ENCODE data around the gene CCDC92.

The CCDC92 gene

GRCh38 chr12:123973552-123974341 lies 1.1 kb upstream of the CCDC92 start:
- DNase-seq = peak; percentile 28 to 43

GRCh38 chr12:123971770-123972456 lies 718 bp downstream of the CCDC92 start:
- peak; percentile 28 to 41 for DNase-seq

GRCh38 chr12:123971449-123971769 lies 1.2 kb downstream of the CCDC92 start:
- no peak for DNase-seq

GRCh38 chr12:123967121-123967586 lies 5.5 kb downstream of the CCDC92 start:
- no peak for DNase-seq

- no peak for DNase-seq
Measured at GRCh38 chr12:123966596-123966995, 6.0 kb downstream of the CCDC92 start.

GRCh38 chr12:123965382-123965781 lies 7.2 kb downstream of the CCDC92 start:
- DNase-seq = no peak

GRCh38 chr12:123963821-123964220 lies 8.8 kb downstream of the CCDC92 start:
- DNase-seq = no peak

- DNase-seq = no peak
Measured at GRCh38 chr12:123962513-123962912, 10.1 kb downstream of the CCDC92 start.

GRCh38 chr12:123961585-123962345 lies 10.9 kb downstream of the CCDC92 start:
- DNase-seq = no peak

GRCh38 chr12:123960856-123961255 lies 11.8 kb downstream of the CCDC92 start:
- no peak for DNase-seq

GRCh38 chr12:123960029-123960735 lies 12.4 kb downstream of the CCDC92 start:
- DNase-seq = no peak

- no peak for DNase-seq
Measured at GRCh38 chr12:123958876-123959275, 13.8 kb downstream of the CCDC92 start.

GRCh38 chr12:123958462-123958861 lies 14.2 kb downstream of the CCDC92 start:
- no peak for DNase-seq

GRCh38 chr12:123957196-123957595 lies 15.4 kb downstream of the CCDC92 start:
- no peak for DNase-seq

GRCh38 chr12:123956249-123956648 lies 16.4 kb downstream of the CCDC92 start:
- no peak for DNase-seq

GRCh38 chr12:123954647-123955350 lies 17.8 kb downstream of the CCDC92 start:
- no peak for DNase-seq

- DNase-seq = no peak
Measured at GRCh38 chr12:123952037-123952436, 20.6 kb downstream of the CCDC92 start.

- no peak for DNase-seq
Measured at GRCh38 chr12:123951467-123951866, 21.2 kb downstream of the CCDC92 start.

GRCh38 chr12:123950476-123951349 lies 21.9 kb downstream of the CCDC92 start:
- DNase-seq = no peak

GRCh38 chr12:123949770-123950165 lies 22.9 kb downstream of the CCDC92 start:
- no peak for DNase-seq

Data from stimulated activated CD4-positive, alpha-beta T cell treated with anti-CD3 and anti-CD28 coated beads, Interleukin-2, amount 100 ng/mL, for 24 hours (primary cell).